Fibroblast of pulmonary artery (primary cell): Measurements from ENCODE around the gene VCPKMT.

Experiments
- DNase-seq: peaks from one replicate; pipeline ENCODE4 v3.0.0-alpha.2; 2010; ENCODE audit warnings: low read depth
- H3K4me3 ChIP-seq: replicated peaks from 2 replicates; pipeline ENCODE4 v1.5.1; 2011; ENCODE audit warnings: low read depth, mild to moderate bottlenecking, control low read depth, low read length, moderate library complexity
- CTCF ChIP-seq: IDR thresholded peaks from 2 replicates; pipeline ENCODE4 v1.5.1; 2011; ENCODE audit warnings: mild to moderate bottlenecking, control low read depth, low read length, inconsistent platforms; ENCODE audit errors: missing control alignments

VCPKMT gene

GRCh38 chr14:50087341-50088116 is 28.8 kb downstream of the VCPKMT start:
- no peak for DNase-seq
- no peak overlapping the region for H3K4me3 ChIP-seq
- TF ChIP-seq CTCF = no peak

- no peak overlapping the region for H3K4me3 ChIP-seq
- TF ChIP-seq CTCF = no peak
Observed at GRCh38 chr14:50086321-50086711, 30.1 kb downstream of the VCPKMT start.

GRCh38 chr14:50085570-50086320 is 30.6 kb downstream of the VCPKMT start:
- peak; percentile 35 for DNase-seq
- TF ChIP-seq CTCF = no peak
- H3K4me3 ChIP-seq = no peak overlapping the region

More at GRCh38 chr14:50086321-50086711, 30.1 kb downstream of the VCPKMT start:
- no peak for DNase-seq

GRCh38 chr14:50084666-50085065 is 31.7 kb downstream of the VCPKMT start:
- no peak for TF ChIP-seq CTCF
- H3K4me3 ChIP-seq = no peak overlapping the region
- DNase-seq = no peak

- TF ChIP-seq CTCF = no peak
- no peak for DNase-seq
- H3K4me3 ChIP-seq = no peak overlapping the region
Observed at GRCh38 chr14:50083467-50084337, 32.7 kb downstream of the VCPKMT start.

- TF ChIP-seq CTCF = no peak
- no peak for DNase-seq
- no peak overlapping the region for H3K4me3 ChIP-seq
Observed at GRCh38 chr14:50082784-50083466, 33.4 kb downstream of the VCPKMT start.
